Activated CD4-positive, CD25-positive, alpha-beta regulatory T cell (primary cell): ENCODE data around the gene WDR20.
"Not testable (repeated sequence)": the region's sequence is repeated elsewhere in the genome, so short reads cannot be mapped to it uniquely, and the experiment has no call there.

ENCODE experiments used
- DNase-seq, 4 experiments: peaks; one replicate each; lab custom pipeline; 2025; lab: John Stamatoyannopoulos, UW

The WDR20 gene

GRCh38 chr14:102134021-102134420 lies 5.7 kb upstream of the WDR20 start:
- DNase-seq = not testable (repeated sequence)

GRCh38 chr14:102134719-102135118 lies 5.0 kb upstream of the WDR20 start:
- DNase-seq = not testable (repeated sequence)

GRCh38 chr14:102135456-102135855 lies 4.2 kb upstream of the WDR20 start:
- not testable (repeated sequence) for DNase-seq

- DNase-seq = no peak
Measured at GRCh38 chr14:102138535-102138934, 1.2 kb upstream of the WDR20 start.

- no peak for DNase-seq
Measured at GRCh38 chr14:102138961-102139285, 774 bp upstream of the WDR20 start.

GRCh38 chr14:102140027-102140749 lies 491 bp downstream of the WDR20 start:
- DNase-seq = no peak

- DNase-seq = no peak
Measured at GRCh38 chr14:102140750-102141145, 1.1 kb downstream of the WDR20 start.

GRCh38 chr14:102141797-102142196 lies 2.1 kb downstream of the WDR20 start:
- no peak for DNase-seq

GRCh38 chr14:102144914-102145313 lies 5.2 kb downstream of the WDR20 start:
- no peak for DNase-seq

- no peak for DNase-seq
Measured at GRCh38 chr14:102145395-102145794, 5.7 kb downstream of the WDR20 start.

GRCh38 chr14:102146423-102146822 lies 6.7 kb downstream of the WDR20 start:
- no peak for DNase-seq

- DNase-seq = no peak
Measured at GRCh38 chr14:102150083-102150482, 10.4 kb downstream of the WDR20 start.

GRCh38 chr14:102150744-102151143 lies 11.0 kb downstream of the WDR20 start:
- no peak for DNase-seq

- DNase-seq = not testable (repeated sequence)
Measured at GRCh38 chr14:102151411-102151810, 11.7 kb downstream of the WDR20 start.

GRCh38 chr14:102154121-102154520 lies 14.4 kb downstream of the WDR20 start:
- DNase-seq = no peak

- no peak for DNase-seq
Measured at GRCh38 chr14:102154821-102155549, 15.3 kb downstream of the WDR20 start.

GRCh38 chr14:102157346-102157745 lies 17.6 kb downstream of the WDR20 start:
- no peak for DNase-seq

GRCh38 chr14:102158797-102159196 lies 19.1 kb downstream of the WDR20 start:
- DNase-seq = no peak

- DNase-seq = no peak
Measured at GRCh38 chr14:102159841-102160240, 20.1 kb downstream of the WDR20 start.

- no peak for DNase-seq
Measured at GRCh38 chr14:102162487-102162886, 22.8 kb downstream of the WDR20 start.

- no peak for DNase-seq
Measured at GRCh38 chr14:102164241-102164641, 24.5 kb downstream of the WDR20 start.

GRCh38 chr14:102164965-102165364 lies 25.3 kb downstream of the WDR20 start:
- DNase-seq = no peak

GRCh38 chr14:102170061-102170460 lies 30.4 kb downstream of the WDR20 start:
- DNase-seq = no peak
